Activated CD4-positive, alpha-beta T cell treated with anti-CD3 and anti-CD28 coated beads, Interleukin-2, amount 10 ng/mL, durations not matched to agents 7 days and 5 days (primary cell): ENCODE data around the gene SPINK13. TPM values are rescaled to one million over a fixed set of nuclear protein-coding genes. Genes with fewer than 3 reads are reported as not detected.
"Not testable (repeated sequence)": the region's sequence is repeated elsewhere in the genome, so short reads cannot be mapped to it uniquely, and the experiment has no call there.

ENCODE experiments used
- CTCF ChIA-PET: fragments of 350-600 bp; sonication (Branson Sonifier 250); formaldehyde crosslinking; loops from one replicate; lab custom pipeline; 2021; ENCODE audit warnings: antibody characterized with exemption; lab: Charles Lee
- POLR2A ChIA-PET: fragments of 350-600 bp; sonication (Branson Sonifier 250); formaldehyde crosslinking; loops from one replicate; lab custom pipeline; 2021; ENCODE audit warnings: antibody characterized with exemption; lab: Charles Lee
- DNase-seq: peaks from one replicate; pipeline ENCODE4 v3.0.0-alpha.2; 2020
- H3K27ac Mint-ChIP-seq: one replicate; pipeline ENCODE4 v1.8.0; 2021; ENCODE audit warnings: mild to moderate bottlenecking, moderate library complexity, mixed read lengths
- H3K27me3 Mint-ChIP-seq: one replicate; pipeline ENCODE4 v1.8.0; 2021; ENCODE audit warnings: mixed read lengths
- H3K36me3 Mint-ChIP-seq: one replicate; pipeline ENCODE4 v1.8.0; 2021; ENCODE audit warnings: low read depth, mixed read lengths
- H3K4me1 Mint-ChIP-seq: one replicate; pipeline ENCODE4 v1.8.0; 2021; ENCODE audit warnings: mixed read lengths
- H3K4me3 Mint-ChIP-seq: one replicate; pipeline ENCODE4 v1.8.0; 2021; ENCODE audit warnings: mild to moderate bottlenecking, moderate library complexity, mixed read lengths
- H3K9me3 Mint-ChIP-seq: one replicate; pipeline ENCODE4 v1.8.0; 2021; ENCODE audit warnings: mixed read lengths
- total RNA-seq, 2 experiments: library from RNA; stranded (reverse); gene quantifications; one replicate each; pipeline ENCODE4 v1.2.3, GENCODE V29; 2021

Gene SPINK13
- total RNA-seq, 2 experiments from 2014 or later: not detected

GRCh38 chr5:148275129-148275528 lies 6.5 kb downstream of the SPINK13 start:
- H3K27ac Mint-ChIP-seq, H3K4me1 Mint-ChIP-seq, H3K9me3 Mint-ChIP-seq, CTCF ChIA-PET, H3K36me3 Mint-ChIP-seq, DNase-seq, POLR2A ChIA-PET, H3K27me3 Mint-ChIP-seq, H3K4me3 Mint-ChIP-seq: not testable (repeated sequence)

- CTCF ChIA-PET, H3K36me3 Mint-ChIP-seq, H3K27me3 Mint-ChIP-seq, H3K4me1 Mint-ChIP-seq, POLR2A ChIA-PET, H3K9me3 Mint-ChIP-seq, H3K4me3 Mint-ChIP-seq, DNase-seq: not testable (repeated sequence)
- H3K27ac Mint-ChIP-seq: peak overlapping the region; percentile 26
These were observed 12.3 kb downstream of the SPINK13 start for GRCh38 chr5:148280893-148281292.

- POLR2A ChIA-PET, H3K9me3 Mint-ChIP-seq, H3K4me1 Mint-ChIP-seq, H3K4me3 Mint-ChIP-seq, H3K27ac Mint-ChIP-seq, H3K27me3 Mint-ChIP-seq, DNase-seq, H3K36me3 Mint-ChIP-seq: not testable (repeated sequence)
- CTCF ChIA-PET: interaction anchor here (0.7 kb wide), 1 partner anchor 721 kb away, joined by 4 read pairs; no protein-coding TSS in a partner anchor
These were observed 12.7 kb downstream of the SPINK13 start for GRCh38 chr5:148281336-148281735.

- POLR2A ChIA-PET: no interaction called here
- CTCF ChIA-PET: no interaction called here
- Mint-ChIP-seq H3K36me3 (no peaks in the 10 kb centered on the region), H3K27ac (no peak overlapping the region), H3K27me3 (no peaks in the 10 kb centered on the region), H3K4me3 (no peak overlapping the region), H3K4me1 (no peaks in the 10 kb centered on the region), H3K9me3 (no peaks in the 10 kb centered on the region)
- DNase-seq: no peak
These were observed 21.9 kb downstream of the SPINK13 start for GRCh38 chr5:148290271-148291195.

GRCh38 chr5:148297731-148298130 lies 29.1 kb downstream of the SPINK13 start:
- CTCF ChIA-PET: no interaction called here
- POLR2A ChIA-PET: no interaction called here
- H3K27ac Mint-ChIP-seq: no peak overlapping the region
- H3K4me3 Mint-ChIP-seq: no peak overlapping the region
- no peak for DNase-seq
- no peaks in the 10 kb centered on the region for H3K9me3 Mint-ChIP-seq
- H3K36me3 Mint-ChIP-seq: no peaks in the 10 kb centered on the region
- H3K27me3 Mint-ChIP-seq: no peaks in the 10 kb centered on the region
- no peaks in the 10 kb centered on the region for H3K4me1 Mint-ChIP-seq

- Mint-ChIP-seq H3K36me3 (no peaks in the 10 kb centered on the region), H3K4me3 (no peak overlapping the region), H3K27me3 (no peaks in the 10 kb centered on the region), H3K4me1 (no peaks in the 10 kb centered on the region), H3K9me3 (no peaks in the 10 kb centered on the region), H3K27ac (no peak overlapping the region)
- no peak for DNase-seq
- POLR2A ChIA-PET: no interaction called here
- CTCF ChIA-PET: no interaction called here
These were observed 37.9 kb downstream of the SPINK13 start for GRCh38 chr5:148306446-148306845.

GRCh38 chr5:148309019-148309418 lies 40.4 kb downstream of the SPINK13 start:
- no peaks in the 10 kb centered on the region for H3K36me3 Mint-ChIP-seq
- H3K27ac Mint-ChIP-seq: no peak overlapping the region
- H3K4me3 Mint-ChIP-seq: no peak overlapping the region
- no peak for DNase-seq
- CTCF ChIA-PET: no interaction called here
- H3K9me3 Mint-ChIP-seq: no peaks in the 10 kb centered on the region
- POLR2A ChIA-PET: no interaction called here
- no peaks in the 10 kb centered on the region for H3K4me1 Mint-ChIP-seq
- no peaks in the 10 kb centered on the region for H3K27me3 Mint-ChIP-seq

GRCh38 chr5:148309746-148310145 lies 41.2 kb downstream of the SPINK13 start:
- no peak for DNase-seq
- Mint-ChIP-seq H3K36me3 (no peaks in the 10 kb centered on the region), H3K27ac (no peak overlapping the region), H3K27me3 (no peaks in the 10 kb centered on the region), H3K4me1 (no peaks in the 10 kb centered on the region), H3K9me3 (no peaks in the 10 kb centered on the region), H3K4me3 (no peak overlapping the region)
- ChIA-PET POLR2A (no interaction called here), CTCF (no interaction called here)

- H3K9me3 Mint-ChIP-seq: no peaks in the 10 kb centered on the region
- no peak for DNase-seq
- H3K36me3 Mint-ChIP-seq: no peaks in the 10 kb centered on the region
- H3K4me3 Mint-ChIP-seq: no peak overlapping the region
- H3K27me3 Mint-ChIP-seq: no peaks in the 10 kb centered on the region
- ChIA-PET CTCF (no interaction called here), POLR2A (no interaction called here)
- H3K4me1 Mint-ChIP-seq: no peaks in the 10 kb centered on the region
- H3K27ac Mint-ChIP-seq: no peak overlapping the region
These were observed 42.9 kb downstream of the SPINK13 start for GRCh38 chr5:148311484-148311883.

GRCh38 chr5:148312153-148312552 lies 43.6 kb downstream of the SPINK13 start, which contains the start of gene SPINK7:
Gene SPINK7, plus strand, starts transcription at chr5:148312423. Its CDS starts 61 bp downstream, at chr5:148312484.
- Mint-ChIP-seq H3K36me3 (no peaks in the 10 kb centered on the region), H3K4me3 (no peak within 1 kb of the TSS), H3K9me3 (no peaks in the 10 kb centered on the region), H3K4me1 (no peaks in the 10 kb centered on the region), H3K27ac (no peak within 1 kb of the TSS), H3K27me3 (no peaks in the 10 kb centered on the region)
- CTCF ChIA-PET: no interaction called here
- DNase-seq: no peak
- POLR2A ChIA-PET: no interaction called here

GRCh38 chr5:148314187-148314586 lies 45.6 kb downstream of the SPINK13 start:
- DNase-seq: no peak
- Mint-ChIP-seq H3K27me3 (no peaks in the 10 kb centered on the region), H3K36me3 (no peaks in the 10 kb centered on the region), H3K4me1 (no peaks in the 10 kb centered on the region), H3K27ac (no peak overlapping the region), H3K4me3 (no peak overlapping the region), H3K9me3 (no peaks in the 10 kb centered on the region)
- ChIA-PET POLR2A (no interaction called here), CTCF (no interaction called here)

- Mint-ChIP-seq H3K9me3 (peaks cover 4% of the 10 kb centered on the region), H3K27me3 (no peaks in the 10 kb centered on the region), H3K4me3 (no peak overlapping the region), H3K27ac (no peak overlapping the region), H3K36me3 (no peaks in the 10 kb centered on the region), H3K4me1 (no peaks in the 10 kb centered on the region)
- DNase-seq: no peak
- ChIA-PET POLR2A (no interaction called here), CTCF (no interaction called here)
These were observed 46.1 kb downstream of the SPINK13 start for GRCh38 chr5:148314731-148315130.

GRCh38 chr5:148320011-148320963 lies 51.7 kb downstream of the SPINK13 start:
- DNase-seq, H3K27me3 Mint-ChIP-seq, POLR2A ChIA-PET, H3K4me1 Mint-ChIP-seq, H3K36me3 Mint-ChIP-seq, CTCF ChIA-PET, H3K9me3 Mint-ChIP-seq: not testable (repeated sequence)
- Mint-ChIP-seq H3K27ac (peak overlapping the region; percentile 73), H3K4me3 (peak overlapping the region; percentile 59)
